Uterus (tissue), 4 donors: ENCODE results near the gene SPRN. TPM values are rescaled to one million over a fixed set of nuclear protein-coding genes. Genes with fewer than 3 reads are reported as not detected.
A peak's percentile ranks its signal among the peaks of the same experiment; 100 is the strongest.

Experiments
- DNase-seq, 2 donors: peaks; one replicate each; pipeline ENCODE4 v3.0.0-alpha.2; 2019 to 2020
- H3K27ac ChIP-seq, 2 donors: fragments of 200-600 bp; sonication (generic); 1 replicate in 1 of 2; 2 replicates in 1 of 2; pipeline ENCODE4 v1.5.1; 2016 to 2018
- H3K27me3 ChIP-seq, 2 donors: fragments of 200-600 bp; sonication (generic); one replicate each; pipeline ENCODE4 v1.5.1; 2018 to 2019; ENCODE audit warnings: control low read depth in 1 of 2
- H3K36me3 ChIP-seq, 2 donors: fragments of 200-600 bp; sonication (generic); one replicate each; pipeline ENCODE4 v1.5.1; 2019; ENCODE audit warnings: control low read depth in 1 of 2
- H3K4me1 ChIP-seq, 2 donors: fragments of 200-600 bp; sonication (generic); one replicate each; pipeline ENCODE4 v1.5.1; 2018 to 2019; ENCODE audit warnings: control low read depth in 1 of 2
- H3K4me3 ChIP-seq, 2 donors: fragments of 200-600 bp; sonication (generic); 1 replicate in 1 of 2; 2 replicates in 1 of 2; pipeline ENCODE4 v1.5.1; 2018 to 2019; ENCODE audit warnings: mild to moderate bottlenecking in 1 of 2
- H3K9me3 ChIP-seq, 2 donors: fragments of 200-600 bp; sonication (generic); one replicate each; pipeline ENCODE4 v1.5.1; 2019; ENCODE audit warnings: control low read depth in 1 of 2
- CTCF ChIP-seq, 4 experiments: fragments of 200-600 bp in 2 of 4; fragments of 450-650 bp in 2 of 4; sonication (generic) in 2 of 4; IDR thresholded peaks; one replicate each; pipeline ENCODE4 v1.5.1; 2016 to 2019; ENCODE audit warnings: antibody characterized with exemption in 4 of 4, mild to moderate bottlenecking in 2 of 4, moderate library complexity in 1 of 4
- POLR2A ChIP-seq, 2 donors: fragments of 450-650 bp; IDR thresholded peaks; one replicate each; pipeline ENCODE4 v1.6.1; 2016; ENCODE audit warnings: antibody characterized with exemption in 2 of 2, mild to moderate bottlenecking in 1 of 2, moderate library complexity in 1 of 2
- intact Hi-C: fragments of 100-400 bp; cut with DNase I; formaldehyde crosslinking; loops from one replicate; pipeline ENCODE4 v1.15.1; 2023; ENCODE audit warnings: low total_unique reads
- total RNA-seq, 4 donors: library from RNA; depleted of rRNA in 3 of 4; stranded (reverse); fragments of >200 nt in 3 of 4; gene quantifications; one replicate each; pipeline versions ENCODE4 v1.1.0 to v1.2.4, GENCODE V29; 2014 to 2023
- donor health status: DM: yes; HTN: yes; CAD: no.

Gene SPRN
- total RNA-seq, 4 donors from 2014 or later = 0.62 TPM; not detected in 3

- Histone ChIP-seq H3K4me1 (no peaks in the 10 kb centered on the region), H3K36me3 (no peaks in the 10 kb centered on the region), H3K27me3 (no peaks in the 10 kb centered on the region), H3K27ac (no peak overlapping the region), H3K9me3 (peaks cover 0 to 3% of the 10 kb centered on the region in 2 donors), H3K4me3 (no peak overlapping the region)
- intact Hi-C loops = no loop called here
- no peak for TF ChIP-seq POLR2A (IDR thresholded peaks at IDR 0.05)
- no peak for TF ChIP-seq CTCF (IDR thresholded peaks at IDR 0.05)
- DNase-seq = no peak
These were observed 38.3 kb upstream of the SPRN start for GRCh38 chr10:133462512-133463305.

- Histone ChIP-seq H3K27me3 (no peaks in the 10 kb centered on the region), H3K27ac (no peak overlapping the region), H3K4me1 (no peaks in the 10 kb centered on the region), H3K4me3 (no peak overlapping the region), H3K36me3 (no peaks in the 10 kb centered on the region), H3K9me3 (no peaks in the 10 kb centered on the region)
- intact Hi-C loops = no loop called here
- TF ChIP-seq POLR2A (IDR thresholded peaks at IDR 0.05) = no peak
- no peak for TF ChIP-seq CTCF (IDR thresholded peaks at IDR 0.05)
- DNase-seq = no peak
These were observed 37.4 kb upstream of the SPRN start for GRCh38 chr10:133461841-133462240.

- Histone ChIP-seq H3K4me3 (no peak overlapping the region), H3K36me3 (no peaks in the 10 kb centered on the region), H3K9me3 (no peaks in the 10 kb centered on the region), H3K4me1 (no peaks in the 10 kb centered on the region), H3K27ac (no peak overlapping the region), H3K27me3 (no peaks in the 10 kb centered on the region)
- no peak for DNase-seq
- intact Hi-C loops = no loop called here
- TF ChIP-seq CTCF (IDR thresholded peaks at IDR 0.05) (no peak), POLR2A (IDR thresholded peaks at IDR 0.05) (no peak)
These were observed 36.6 kb upstream of the SPRN start for GRCh38 chr10:133461027-133461426.

- Histone ChIP-seq H3K4me3 (no peak overlapping the region), H3K4me1 (no peaks in the 10 kb centered on the region), H3K27ac (no peak overlapping the region), H3K36me3 (no peaks in the 10 kb centered on the region), H3K9me3 (no peaks in the 10 kb centered on the region), H3K27me3 (no peaks in the 10 kb centered on the region)
- no peak for TF ChIP-seq CTCF (IDR thresholded peaks at IDR 0.05)
- no peak for TF ChIP-seq POLR2A (IDR thresholded peaks at IDR 0.05)
- intact Hi-C loops = no loop called here
- no peak for DNase-seq
These were observed 35.9 kb upstream of the SPRN start for GRCh38 chr10:133460208-133460769.

- Histone ChIP-seq H3K36me3 (no peaks in the 10 kb centered on the region), H3K4me1 (no peaks in the 10 kb centered on the region), H3K27ac (no peak overlapping the region), H3K9me3 (no peaks in the 10 kb centered on the region), H3K27me3 (no peaks in the 10 kb centered on the region), H3K4me3 (no peak overlapping the region)
- DNase-seq = peak in 1 of 2 donors; percentile 11
- intact Hi-C loops = no loop called here
- TF ChIP-seq POLR2A (IDR thresholded peaks at IDR 0.05) (no peak), CTCF (IDR thresholded peaks at IDR 0.05) (no peak)
These were observed 35.2 kb upstream of the SPRN start for GRCh38 chr10:133459454-133460207.
